NCI-H460 (cell line): Measurements from ENCODE around the gene LIN37. TPM values are rescaled to one million over a fixed set of nuclear protein-coding genes. Genes with fewer than 3 reads are reported as not detected.
"Not testable (repeated sequence)": the region's sequence is repeated elsewhere in the genome, so short reads cannot be mapped to it uniquely, and the experiment has no call there.

ENCODE experiments used
- DNase-seq: peaks from one replicate; pipeline ENCODE4 v3.0.0-alpha.2; 2016; ENCODE audit warnings: low read depth; ENCODE audit errors: extremely low read depth
- total RNA-seq: library from RNA; depleted of rRNA; stranded (reverse); fragments of >200 nt; shearing (Covaris generic); gene quantifications from 2 replicates; pipeline ENCODE4 v1.2.3, GENCODE V29; 2014

The LIN37 gene
- total RNA-seq, 1 experiment from 2014 or later = 8.4 TPM

DNA sequence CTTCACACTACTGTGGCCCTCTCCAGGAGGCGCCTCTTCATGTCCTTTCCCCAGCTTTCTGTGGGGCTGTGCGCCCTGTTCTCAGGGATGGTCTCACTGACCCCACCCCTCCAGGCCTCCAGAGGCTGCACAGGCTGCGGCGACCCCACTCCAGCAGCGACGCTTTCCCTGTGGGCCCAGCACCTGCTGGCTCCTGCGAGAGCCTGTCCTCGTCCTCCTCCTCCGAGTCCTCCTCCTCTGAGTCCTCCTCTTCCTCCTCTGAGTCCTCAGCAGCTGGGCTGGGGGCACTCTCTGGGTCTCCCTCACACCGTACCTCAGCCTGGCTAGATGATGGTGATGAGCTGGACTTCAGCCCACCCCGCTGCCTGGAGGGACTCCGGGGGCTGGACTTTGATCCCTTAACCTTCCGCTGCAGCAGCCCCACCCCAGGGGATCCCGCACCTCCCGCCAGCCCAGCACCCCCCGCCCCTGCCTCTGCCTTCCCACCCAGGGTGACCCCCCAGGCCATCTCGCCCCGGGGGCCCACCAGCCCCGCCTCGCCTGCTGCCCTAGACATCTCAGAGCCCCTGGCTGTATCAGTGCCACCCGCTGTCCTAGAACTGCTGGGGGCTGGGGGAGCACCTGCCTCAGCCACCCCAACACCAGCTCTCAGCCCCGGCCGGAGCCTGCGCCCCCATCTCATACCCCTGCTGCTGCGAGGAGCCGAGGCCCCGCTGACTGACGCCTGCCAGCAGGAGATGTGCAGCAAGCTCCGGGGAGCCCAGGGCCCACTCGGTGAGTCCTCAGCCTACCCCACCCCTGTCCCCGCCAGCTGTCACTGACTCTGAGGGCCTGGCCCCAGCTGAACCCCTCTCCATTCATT, 38.2 kb downstream of the LIN37 start:
- DNase-seq = no peak

DNA sequence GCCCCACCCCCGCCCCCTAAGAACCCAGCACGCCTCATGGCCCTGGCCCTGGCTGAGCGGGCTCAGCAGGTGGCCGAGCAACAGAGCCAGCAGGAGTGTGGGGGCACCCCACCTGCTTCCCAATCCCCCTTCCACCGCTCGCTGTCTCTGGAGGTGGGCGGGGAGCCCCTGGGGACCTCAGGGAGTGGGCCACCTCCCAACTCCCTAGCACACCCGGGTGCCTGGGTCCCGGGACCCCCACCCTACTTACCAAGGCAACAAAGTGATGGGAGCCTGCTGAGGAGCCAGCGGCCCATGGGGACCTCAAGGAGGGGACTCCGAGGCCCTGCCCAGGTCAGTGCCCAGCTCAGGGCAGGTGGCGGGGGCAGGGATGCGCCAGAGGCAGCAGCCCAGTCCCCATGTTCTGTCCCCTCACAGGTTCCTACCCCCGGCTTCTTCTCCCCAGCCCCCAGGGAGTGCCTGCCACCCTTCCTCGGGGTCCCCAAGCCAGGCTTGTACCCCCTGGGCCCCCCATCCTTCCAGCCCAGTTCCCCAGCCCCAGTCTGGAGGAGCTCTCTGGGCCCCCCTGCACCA, 38.9 kb downstream of the LIN37 start:
- no peak for DNase-seq

DNA sequence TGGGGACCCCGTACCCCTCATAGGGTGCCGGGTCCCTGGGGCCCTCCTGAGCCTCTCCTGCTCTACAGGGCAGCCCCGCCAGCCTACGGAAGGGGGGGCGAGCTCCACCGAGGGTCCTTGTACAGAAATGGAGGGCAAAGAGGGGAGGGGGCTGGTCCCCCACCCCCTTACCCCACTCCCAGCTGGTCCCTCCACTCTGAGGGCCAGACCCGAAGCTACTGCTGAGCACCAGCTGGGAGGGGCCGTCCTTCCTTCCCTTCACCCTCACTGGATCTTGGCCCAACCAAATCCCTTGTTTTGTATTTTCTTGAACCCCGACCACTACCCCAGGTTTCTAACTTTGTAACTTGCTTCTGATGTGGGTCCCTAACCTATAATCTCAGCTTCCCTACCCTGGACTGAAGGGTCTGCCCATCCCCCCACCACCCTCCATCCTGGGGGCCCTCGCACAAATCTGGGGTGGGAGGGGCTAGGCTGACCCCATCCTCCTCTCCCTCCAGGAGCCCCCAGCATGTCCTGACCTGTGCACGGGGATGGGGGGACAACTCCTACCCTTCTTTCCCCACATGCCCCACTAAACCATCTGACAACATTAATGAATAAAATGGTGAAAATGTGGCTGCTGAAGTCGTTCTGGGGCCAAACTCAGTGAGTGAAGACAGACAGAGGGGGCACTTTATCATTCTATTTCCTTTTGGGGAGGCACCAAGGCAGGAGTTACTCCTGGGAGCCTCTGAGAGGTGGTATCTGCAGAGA, 40.0 kb downstream of the LIN37 start:
- no peak for DNase-seq

DNA sequence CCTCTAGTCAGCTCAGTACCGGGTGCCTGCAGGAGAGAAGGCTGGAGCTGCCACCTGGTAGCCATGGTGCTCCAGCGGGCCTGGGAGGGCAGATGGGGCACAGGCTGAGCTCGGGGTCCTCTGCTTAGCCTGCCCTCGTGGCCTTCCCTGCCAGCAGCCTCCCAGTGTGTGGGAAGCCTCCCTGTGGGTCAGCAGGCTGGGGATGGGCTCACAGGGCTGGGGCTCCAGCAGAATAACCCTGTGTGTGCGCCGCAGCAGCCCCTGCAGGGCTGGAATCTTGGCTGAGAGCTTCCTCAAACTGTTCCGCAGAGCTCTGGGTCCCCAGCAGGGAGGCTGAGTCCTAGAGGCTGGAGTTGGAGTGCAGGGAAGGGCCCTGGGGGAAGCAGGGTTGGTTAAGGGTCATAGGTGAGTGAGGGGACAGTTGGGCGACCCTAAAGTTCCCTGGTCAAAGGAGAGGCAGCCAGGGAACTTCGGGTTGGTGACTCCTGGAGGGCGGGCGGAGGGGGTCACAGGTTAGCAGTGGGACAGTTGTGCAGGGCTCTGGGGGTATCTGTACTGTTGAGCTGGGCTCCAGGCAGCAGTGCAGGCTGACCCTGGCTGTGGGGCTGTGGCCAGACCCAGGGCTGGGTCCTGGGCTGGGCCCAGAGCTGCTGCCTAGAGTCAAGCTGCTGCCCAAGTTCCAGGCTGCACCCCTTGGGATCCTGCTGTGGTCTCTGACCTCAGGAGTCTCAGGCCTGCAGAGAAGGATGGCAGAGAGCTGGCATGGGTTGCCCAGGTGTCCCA, 41.0 kb downstream of the LIN37 start:
- DNase-seq = no peak

DNA sequence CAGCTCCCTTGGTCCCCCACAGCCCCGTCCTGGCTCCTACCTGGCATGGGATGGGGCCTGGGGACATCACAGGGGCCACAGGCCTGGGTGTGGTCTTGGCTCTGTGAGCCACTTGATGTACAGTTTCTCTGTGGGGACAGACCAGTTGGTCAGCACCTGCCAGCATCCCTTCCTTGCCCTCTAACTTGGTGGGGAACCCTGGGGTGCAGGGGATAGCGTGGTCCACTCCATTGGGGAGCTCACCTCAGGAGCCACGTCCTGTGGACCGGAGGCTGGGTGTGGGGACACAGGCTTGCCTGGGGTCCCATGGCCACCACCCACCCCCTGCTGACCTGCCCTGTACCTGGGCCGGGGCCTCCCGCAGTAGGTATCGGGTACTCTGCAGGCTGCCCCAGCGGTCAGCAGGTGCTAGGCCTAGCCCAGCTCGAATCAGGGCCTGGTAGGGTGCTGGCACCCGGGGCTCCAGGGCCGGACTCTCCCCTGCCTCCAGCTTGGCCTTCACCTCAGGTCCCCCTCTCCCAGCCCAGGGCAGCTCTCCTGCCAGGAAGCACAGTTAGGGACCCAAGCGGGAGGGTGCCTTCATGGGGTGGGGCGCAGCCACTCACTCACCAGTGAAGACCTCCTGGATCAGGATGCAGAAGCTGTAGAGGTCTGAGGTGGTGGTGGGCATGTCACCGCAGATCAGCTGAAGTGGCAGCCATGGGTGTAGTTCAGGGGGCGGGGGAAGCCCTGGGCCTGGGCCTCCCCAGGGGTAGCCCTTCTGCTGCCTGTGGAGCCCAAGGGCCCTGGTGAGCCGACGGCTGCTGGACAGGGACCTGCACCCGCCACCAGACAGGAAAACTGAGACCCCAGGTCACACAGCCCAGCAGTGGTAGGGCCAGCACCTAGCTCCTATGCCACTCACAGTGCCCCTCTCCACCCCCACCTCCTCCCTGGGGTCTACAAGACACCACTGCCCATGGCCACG, 41.9 kb downstream of the LIN37 start:
- no peak for DNase-seq

DNA sequence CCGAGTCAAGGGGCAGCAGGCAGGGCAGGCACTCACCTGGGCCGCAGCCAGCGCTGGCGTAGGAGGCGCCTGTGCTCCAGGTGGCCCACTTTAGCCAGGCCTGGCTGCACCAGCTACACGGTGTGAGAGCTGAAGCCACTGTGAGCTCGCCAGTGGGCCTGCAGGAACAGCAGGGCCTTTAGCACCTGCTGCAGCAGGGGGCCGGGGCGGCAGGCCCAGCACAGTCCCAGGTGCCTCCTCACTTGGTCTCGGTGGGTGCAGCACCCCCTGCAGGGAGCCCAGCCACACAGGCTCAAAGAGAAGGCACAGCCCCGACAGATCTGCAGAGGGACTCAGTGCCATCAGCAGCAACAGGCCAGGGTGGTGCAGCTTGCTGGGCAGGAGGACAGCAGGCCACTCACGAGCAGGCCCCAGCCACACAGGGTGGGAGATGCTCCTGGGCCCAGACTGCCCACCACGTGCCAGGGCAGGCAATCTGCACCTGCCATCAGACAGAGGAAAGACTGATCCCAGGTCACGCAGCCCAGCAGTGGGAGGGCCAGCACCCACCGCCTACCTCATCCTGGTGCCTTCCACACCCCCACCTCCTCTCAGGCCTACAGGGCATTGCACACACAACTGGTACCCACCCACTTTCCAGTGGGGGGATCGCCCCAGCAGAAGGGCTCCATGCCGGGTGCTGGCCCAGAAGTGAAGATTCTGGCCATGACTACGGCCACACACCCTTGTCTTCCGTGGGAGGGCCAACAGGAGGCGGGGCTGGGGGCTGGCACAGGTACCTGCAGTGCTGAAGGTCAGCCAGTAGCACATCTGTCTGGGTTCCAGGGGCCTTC, 42.8 kb downstream of the LIN37 start:
- DNase-seq = no peak

DNA sequence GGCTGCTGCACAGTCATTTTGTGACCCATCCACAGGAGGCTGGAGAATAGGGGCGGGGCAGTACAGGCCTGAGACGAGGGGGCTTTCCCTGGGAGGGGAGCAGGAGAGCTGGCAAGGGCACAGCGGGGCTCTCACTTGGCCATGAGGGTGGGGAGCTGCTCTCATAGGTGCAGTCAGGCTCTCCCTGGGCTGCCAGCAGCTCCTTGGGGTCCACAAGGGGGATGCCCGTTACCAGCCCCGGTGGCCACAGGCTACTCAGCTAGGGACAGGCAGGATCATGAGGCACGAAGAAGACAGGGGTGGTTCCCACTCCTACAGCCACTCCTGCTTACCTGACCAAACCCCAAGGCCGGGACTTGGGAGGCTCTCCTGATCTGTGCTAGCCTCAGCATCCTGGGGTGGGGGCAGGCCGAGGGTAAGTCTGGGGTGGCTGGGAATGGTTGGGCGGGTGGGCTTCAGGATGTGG, 43.5 kb downstream of the LIN37 start:
- no peak for DNase-seq

DNA sequence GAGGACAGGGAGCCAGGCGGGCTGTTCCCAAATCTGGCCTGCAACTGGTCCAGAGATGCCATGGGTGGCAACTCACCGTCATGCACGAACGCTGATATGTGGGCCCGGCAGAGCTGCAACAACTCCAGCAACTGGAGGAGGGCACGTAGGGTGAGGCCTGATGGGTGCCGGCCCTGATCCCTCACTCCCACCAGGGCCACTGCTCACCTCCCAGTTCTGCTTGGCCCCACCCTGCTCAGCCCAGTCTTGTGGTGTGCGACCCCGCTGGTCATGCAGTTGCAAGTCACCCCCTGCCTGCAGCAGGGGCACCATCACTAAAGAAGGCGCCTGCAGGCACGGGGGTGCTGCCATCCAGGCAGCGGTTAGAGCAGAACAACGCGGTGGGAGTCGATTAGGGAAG, 43.9 kb downstream of the LIN37 start:
- no peak for DNase-seq

DNA sequence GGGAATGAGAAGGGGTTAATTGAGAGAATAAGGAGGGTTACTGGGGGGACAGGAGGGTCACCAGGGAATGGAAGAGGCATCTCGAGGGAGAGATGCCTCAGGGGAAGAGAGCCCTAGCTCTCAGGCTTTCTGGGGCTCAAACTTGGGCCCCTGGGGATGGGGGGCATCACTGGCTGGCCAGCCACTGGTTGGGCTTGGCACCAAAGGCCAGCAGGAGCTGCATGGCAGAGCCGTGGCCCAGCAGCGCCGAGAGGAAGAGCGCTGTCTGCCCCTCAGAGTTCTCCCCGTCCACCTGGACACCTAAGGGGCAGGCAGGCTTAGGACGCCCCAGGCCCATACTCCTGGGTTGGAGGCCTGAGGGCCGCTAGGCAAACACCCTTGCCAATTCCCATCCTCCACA, 44.5 kb downstream of the LIN37 start:
- no peak for DNase-seq

DNA sequence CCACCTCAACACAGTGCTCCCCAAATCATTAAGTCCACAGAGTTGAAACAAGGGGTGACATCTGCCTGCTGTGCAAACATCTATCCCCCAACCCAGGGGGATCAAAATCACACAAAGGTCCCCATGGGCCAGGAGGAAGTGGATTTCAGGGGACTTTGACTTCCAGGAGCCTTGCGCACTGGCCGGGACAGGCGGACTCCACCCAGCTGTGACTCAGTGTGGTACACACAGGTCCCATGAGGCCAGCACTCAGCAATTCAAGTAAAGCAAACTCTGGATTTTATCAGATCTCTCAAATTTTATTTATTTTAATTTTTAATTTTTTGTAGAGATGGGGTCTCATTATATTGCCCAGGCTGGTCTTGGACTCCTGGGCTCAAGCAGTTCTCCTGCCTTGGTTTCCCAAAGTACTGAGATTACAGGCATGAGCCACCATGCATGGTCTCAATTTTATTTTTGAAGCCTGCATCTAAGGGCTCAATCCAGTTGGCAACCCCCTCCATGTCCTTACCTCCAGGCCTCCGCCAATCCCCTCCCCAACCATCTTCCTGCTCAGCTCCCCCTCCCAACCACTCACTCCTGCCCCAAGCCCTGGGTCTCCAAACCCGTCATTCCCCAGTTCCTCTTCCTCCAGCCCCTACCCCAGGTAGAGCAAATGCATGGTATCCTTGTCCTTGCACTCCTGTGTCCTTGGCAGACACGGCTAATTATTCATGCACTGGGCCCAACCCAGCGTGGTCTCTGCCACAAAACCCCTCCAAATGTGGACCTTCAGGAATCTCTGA, 45.2 kb downstream of the LIN37 start:
- DNase-seq = no peak

DNA sequence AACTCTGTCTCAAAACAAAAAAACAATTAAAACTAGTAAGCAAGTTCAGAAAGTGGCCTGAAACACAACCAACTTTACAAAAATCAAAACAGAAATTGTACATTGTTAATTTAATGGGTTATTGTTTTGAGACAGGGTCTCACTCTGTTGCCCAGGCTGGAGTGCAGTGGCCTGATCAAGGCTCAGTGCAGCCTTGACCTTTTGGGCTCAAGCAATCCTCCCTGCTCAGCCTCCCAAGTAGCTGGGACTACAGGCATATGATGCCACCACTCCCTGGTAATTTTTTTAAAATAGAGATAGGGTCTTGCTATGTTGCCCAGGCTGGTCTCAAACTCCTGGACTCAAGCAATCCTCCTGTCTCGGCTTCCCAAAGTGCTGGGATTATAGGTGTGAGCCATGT, 47.2 kb downstream of the LIN37 start:
- not testable (repeated sequence) for DNase-seq

DNA sequence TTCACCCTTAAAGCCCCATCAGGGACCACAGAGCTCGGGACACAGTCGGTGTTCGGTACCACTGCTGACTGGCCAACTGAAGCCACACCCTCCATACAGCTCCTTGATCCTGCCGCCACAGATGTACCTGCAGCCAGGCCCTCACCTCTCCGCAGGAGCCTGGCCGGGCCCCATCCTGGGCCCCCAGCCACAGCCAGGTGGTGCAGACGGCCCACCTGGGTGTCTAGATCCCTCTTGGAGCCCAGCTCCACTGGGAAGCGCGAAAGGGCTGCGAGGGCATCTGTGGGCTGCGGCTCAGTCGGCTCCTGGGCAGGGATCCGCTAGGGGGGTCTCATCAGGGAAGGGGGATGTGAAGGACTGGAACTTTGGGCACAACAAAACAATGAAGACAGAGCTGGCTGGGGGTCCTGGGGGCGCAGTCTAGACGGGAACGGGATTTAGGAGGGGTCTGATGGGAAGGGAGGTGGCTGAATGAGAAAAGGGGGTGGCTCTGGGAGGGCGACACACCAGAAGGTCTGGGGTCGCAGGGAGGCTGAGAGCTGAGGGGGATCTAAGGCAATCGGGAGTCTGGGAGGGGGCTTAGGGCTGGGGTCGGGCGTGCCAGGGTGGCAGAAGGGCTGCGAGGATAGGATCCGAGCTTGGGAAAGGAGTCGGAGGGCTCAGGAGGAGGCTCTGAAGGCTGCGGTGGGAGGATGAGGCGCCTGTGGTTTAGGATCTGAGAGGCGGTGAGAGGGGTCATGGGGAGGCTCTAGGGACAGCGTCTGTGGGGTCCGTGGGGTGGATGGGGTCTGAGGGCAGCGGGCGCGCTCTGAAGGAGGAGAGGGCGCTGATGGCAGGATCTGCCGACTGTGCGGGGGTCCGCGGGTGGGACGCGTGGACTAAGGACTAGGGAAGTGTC, 48.5 kb downstream of the LIN37 start:
- DNase-seq = no peak

DNA sequence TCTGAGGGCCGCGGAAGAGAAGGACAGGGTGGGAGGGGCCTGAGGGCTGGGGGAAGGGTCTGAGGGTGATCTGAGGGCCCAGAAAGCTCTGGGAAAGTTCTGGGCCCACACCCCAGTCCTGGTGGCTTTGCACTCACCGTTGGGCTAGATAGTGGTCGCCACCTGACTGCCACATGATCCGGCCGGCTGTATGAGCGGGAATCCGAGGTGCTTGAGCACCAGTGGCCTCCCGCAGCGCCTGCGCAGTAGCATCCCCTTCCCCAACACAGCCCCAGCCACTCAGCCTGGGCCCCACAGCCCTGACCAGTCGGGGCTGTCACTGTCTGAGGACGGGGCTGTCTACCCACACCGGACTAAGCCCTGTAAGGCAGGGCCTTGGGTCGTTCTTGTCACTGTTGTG, 49.3 kb downstream of the LIN37 start:
- DNase-seq = no peak

DNA sequence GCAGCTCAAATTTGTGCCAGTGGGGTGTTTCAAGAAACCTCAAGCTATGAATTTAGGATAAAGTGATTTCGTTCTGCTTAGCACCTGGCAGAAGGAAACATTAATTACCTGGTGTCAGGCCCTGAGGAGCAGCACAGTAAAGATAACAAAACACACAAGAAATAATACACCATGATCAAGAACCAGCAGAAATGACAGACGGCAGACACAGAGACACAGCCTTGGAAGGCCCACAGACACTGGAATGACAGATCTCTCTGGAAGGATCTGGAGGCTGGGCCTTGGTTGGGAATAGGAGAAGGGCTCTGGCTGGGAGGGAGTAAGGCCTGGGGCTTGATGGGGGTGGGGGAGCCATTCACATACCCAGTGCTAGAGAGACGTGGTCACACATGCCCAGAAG, 53.5 kb downstream of the LIN37 start:
- DNase-seq = no peak
